Upper lobe of left lung (tissue), 4 donors: Measurements from ENCODE around the gene KERA.

Source experiments
- POLR2AphosphoS5 ChIP-seq, 2 donors: sonication (generic); formaldehyde crosslinking; IDR thresholded peaks; one replicate each; pipeline ENCODE4 v1.5.1; 2017; ENCODE audit warnings: antibody characterized with exemption in 2 of 2
- TF ChIP-seq, protein P1 (sequence below), 6 experiments: fragments of 450-650 bp in 4 of 6; fragments of 200-600 bp in 2 of 6; sonication (generic) in 2 of 6; IDR thresholded peaks; one replicate each; pipeline ENCODE4 v1.5.1; 2016 to 2019; ENCODE audit warnings: antibody characterized with exemption in 6 of 6

GRCh38 chr12:91003737-91004136, 54.1 kb downstream of the KERA start:
- TF ChIP-seq, protein P1, sequence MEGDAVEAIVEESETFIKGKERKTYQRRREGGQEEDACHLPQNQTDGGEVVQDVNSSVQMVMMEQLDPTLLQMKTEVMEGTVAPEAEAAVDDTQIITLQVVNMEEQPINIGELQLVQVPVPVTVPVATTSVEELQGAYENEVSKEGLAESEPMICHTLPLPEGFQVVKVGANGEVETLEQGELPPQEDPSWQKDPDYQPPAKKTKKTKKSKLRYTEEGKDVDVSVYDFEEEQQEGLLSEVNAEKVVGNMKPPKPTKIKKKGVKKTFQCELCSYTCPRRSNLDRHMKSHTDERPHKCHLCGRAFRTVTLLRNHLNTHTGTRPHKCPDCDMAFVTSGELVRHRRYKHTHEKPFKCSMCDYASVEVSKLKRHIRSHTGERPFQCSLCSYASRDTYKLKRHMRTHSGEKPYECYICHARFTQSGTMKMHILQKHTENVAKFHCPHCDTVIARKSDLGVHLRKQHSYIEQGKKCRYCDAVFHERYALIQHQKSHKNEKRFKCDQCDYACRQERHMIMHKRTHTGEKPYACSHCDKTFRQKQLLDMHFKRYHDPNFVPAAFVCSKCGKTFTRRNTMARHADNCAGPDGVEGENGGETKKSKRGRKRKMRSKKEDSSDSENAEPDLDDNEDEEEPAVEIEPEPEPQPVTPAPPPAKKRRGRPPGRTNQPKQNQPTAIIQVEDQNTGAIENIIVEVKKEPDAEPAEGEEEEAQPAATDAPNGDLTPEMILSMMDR (IDR thresholded peaks at IDR 0.05) = no peak
- TF ChIP-seq POLR2AphosphoS5 (IDR thresholded peaks at IDR 0.05) = no peak
